CD4-positive, CD25-positive, alpha-beta regulatory T cell (primary cell): ENCODE measurements around the gene ISLR2. TPM values are rescaled to one million over a fixed set of nuclear protein-coding genes. Genes with fewer than 3 reads are reported as not detected.

Experiments
- ATAC-seq, 2 donors: fragments of 150-1000 bp; cut with Tn5 transposase; one replicate each; pipeline ENCODE4 v1.10.0; 2021; ENCODE audit warnings: low read depth in 2 of 2, moderate number of reproducible peaks in 2 of 2, moderate library complexity in 1 of 2
- DNase-seq, 3 donors: peaks; one replicate each; pipeline versions ENCODE4 v3.0.0 to v3.0.0-alpha.2; 2012 to 2022; ENCODE audit warnings: mixed read lengths in 1 of 3
- H3K27ac ChIP-seq: one replicate; pipeline ENCODE4 v1.7.0; 2013; ENCODE audit warnings: mild to moderate bottlenecking, low read length; ENCODE audit not compliant: insufficient read depth, poor library complexity, severe bottlenecking
- H3K27me3 ChIP-seq: one replicate; pipeline ENCODE4 v1.7.0; 2013; ENCODE audit warnings: low read length; ENCODE audit not compliant: control insufficient read depth, insufficient read depth
- H3K36me3 ChIP-seq: one replicate; pipeline ENCODE4 v1.7.0; 2013; ENCODE audit warnings: mild to moderate bottlenecking, low read length, moderate library complexity; ENCODE audit not compliant: control insufficient read depth, insufficient read depth
- H3K4me1 ChIP-seq: 2 replicates; pipeline ENCODE4 v1.7.0; 2013; ENCODE audit warnings: mild to moderate bottlenecking, low read length; ENCODE audit not compliant: insufficient read depth, control insufficient read depth, poor library complexity, severe bottlenecking
- H3K4me3 ChIP-seq: one replicate; pipeline ENCODE4 v1.7.0; 2013; ENCODE audit warnings: low read depth, mild to moderate bottlenecking, low read length, moderate library complexity
- H3K9me3 ChIP-seq, 2 experiments: 1 replicate in 1 of 2; 2 replicates in 1 of 2; pipeline ENCODE4 v1.7.0; 2013; ENCODE audit warnings: low read length in 2 of 2, mild to moderate bottlenecking in 1 of 2, moderate library complexity in 1 of 2; ENCODE audit not compliant: control insufficient read depth in 2 of 2
- H3K27ac Mint-ChIP-seq, 3 donors: one replicate each; pipeline ENCODE4 v1.8.0; 2020 to 2022; ENCODE audit warnings: mild to moderate bottlenecking in 3 of 3, mixed read lengths in 3 of 3, moderate library complexity in 2 of 3
- H3K27me3 Mint-ChIP-seq: one replicate; pipeline ENCODE4 v1.8.0; 2022; ENCODE audit warnings: mild to moderate bottlenecking, mixed read lengths
- H3K36me3 Mint-ChIP-seq: one replicate; pipeline ENCODE4 v1.8.0; 2020; ENCODE audit warnings: mixed read lengths
- H3K4me1 Mint-ChIP-seq, 4 donors: one replicate each; pipeline ENCODE4 v1.8.0; 2020 to 2022; ENCODE audit warnings: mixed read lengths in 4 of 4, mild to moderate bottlenecking in 1 of 4
- H3K4me3 Mint-ChIP-seq, 4 donors: one replicate each; pipeline ENCODE4 v1.8.0; 2020 to 2022; ENCODE audit warnings: mild to moderate bottlenecking in 4 of 4, mixed read lengths in 4 of 4, moderate library complexity in 3 of 4
- H3K9me3 Mint-ChIP-seq, 7 donors: one replicate each; pipeline ENCODE4 v1.8.0; 2020 to 2022; ENCODE audit warnings: mixed read lengths in 7 of 7, mild to moderate bottlenecking in 3 of 7, moderate library complexity in 2 of 7
- polyA plus RNA-seq, 4 donors: library from polyadenylated mRNA; unstranded; fragments of 300-500 nt; fragmentation: Illumina TruSeq; gene quantifications; one replicate each; pipeline ENCODE4 v1.2.3, GENCODE V29; 2021
- total RNA-seq: library from RNA; stranded (reverse); gene quantifications from one replicate; pipeline ENCODE4 v1.2.3, GENCODE V29; 2022

ISLR2 gene
- total and polyA plus RNA-seq, 5 donors from 2014 or later, result not detected

DNA sequence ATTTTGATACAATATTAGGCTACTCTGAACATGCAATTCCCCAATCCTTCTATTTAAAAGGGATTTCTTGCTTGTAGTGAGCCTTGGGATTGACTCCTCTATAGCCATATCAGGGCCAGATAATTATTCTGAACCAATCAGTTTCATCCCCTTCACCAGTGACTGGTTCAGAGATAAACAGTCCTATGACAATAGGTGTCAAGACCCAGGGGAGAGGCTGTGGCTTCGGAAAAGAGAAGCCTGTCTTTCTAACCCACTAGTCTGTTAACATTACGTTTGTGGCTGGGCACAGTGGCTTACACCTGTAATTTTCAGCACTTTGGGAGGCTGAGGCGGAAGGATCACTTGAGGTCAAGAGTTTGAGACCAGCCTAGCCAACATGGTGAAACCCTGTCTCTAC, 6.2 kb upstream of the ISLR2 start:
- Histone ChIP-seq H3K27ac (no peak overlapping the region), H3K4me1 (peaks cover 9% of the 10 kb centered on the region), H3K36me3 (no peaks in the 10 kb centered on the region), H3K9me3 (no peaks in the 10 kb centered on the region), H3K27me3 (peaks cover 9% of the 10 kb centered on the region), H3K4me3 (no peak overlapping the region)
- H3K27me3 Mint-ChIP-seq, result peaks cover 69% of the 10 kb centered on the region
- H3K4me3 Mint-ChIP-seq, result no peak overlapping the region
- H3K4me1 Mint-ChIP-seq, result peaks cover 0 to 12% (median 0%) of the 10 kb centered on the region in 4 donors
- DNase-seq (no peak), ATAC-seq (no peak)
- no peaks in the 10 kb centered on the region for H3K36me3 Mint-ChIP-seq
- no peak overlapping the region for H3K27ac Mint-ChIP-seq
- peaks cover 0 to 1% (median 0%) of the 10 kb centered on the region in 7 donors for H3K9me3 Mint-ChIP-seq

DNA sequence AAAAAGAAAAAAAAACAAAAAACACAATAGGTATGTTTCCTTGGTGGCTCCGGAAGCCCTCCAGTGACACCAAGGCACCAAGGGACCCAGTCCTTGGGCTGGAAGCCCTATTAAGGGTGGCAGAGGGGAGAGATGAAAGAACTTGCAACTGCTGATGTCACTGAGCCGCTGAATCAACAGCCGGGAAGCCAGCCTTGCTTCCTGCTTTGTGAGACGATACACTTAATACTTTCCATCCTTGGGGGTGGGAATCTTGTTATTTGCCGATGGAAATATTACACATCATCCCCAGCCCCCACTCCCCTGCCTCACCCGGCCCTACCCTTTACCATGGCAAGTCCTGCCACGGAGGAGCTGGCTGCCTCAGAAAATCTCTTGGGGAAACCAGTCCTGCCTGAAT, 5.6 kb upstream of the ISLR2 start:
- peaks cover 0 to 1% (median 0%) of the 10 kb centered on the region in 7 donors for H3K9me3 Mint-ChIP-seq

DNA sequence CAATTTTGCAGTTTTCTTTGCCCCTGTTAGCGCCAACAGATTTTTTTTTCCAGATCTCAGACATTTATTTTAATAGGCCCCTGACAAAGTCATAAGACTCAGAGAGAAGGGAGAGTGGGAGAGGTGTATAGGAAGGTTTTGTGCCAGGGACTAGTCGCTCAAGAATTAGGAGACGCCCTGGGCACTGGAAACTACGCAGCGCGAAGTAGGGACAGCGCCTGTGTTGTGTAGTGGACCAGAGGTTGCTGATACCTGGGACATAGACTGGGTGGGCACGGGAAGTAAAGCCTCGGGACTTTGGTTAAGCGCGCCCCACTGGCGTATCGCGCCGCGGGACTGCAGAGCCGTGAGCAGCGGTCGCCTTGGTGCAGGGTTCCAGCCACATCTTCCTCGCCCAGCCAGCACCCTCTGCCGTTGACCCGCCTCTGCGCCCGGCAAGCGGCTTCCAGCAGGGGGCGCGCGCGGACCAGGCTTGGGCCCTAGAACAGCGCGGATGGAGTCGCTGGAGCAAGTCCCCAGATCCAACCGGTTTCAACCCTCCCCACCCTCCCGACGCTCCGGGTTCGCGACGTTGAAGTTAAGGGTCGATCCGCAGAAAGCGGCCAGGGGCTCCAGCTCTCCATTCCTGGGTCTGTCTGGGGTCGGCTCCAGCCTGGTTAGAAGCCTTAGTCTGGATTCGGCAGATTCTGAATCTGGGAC, 3.0 kb upstream of the ISLR2 start:
- H3K36me3 ChIP-seq, result no peaks in the 10 kb centered on the region
- Mint-ChIP-seq H3K27ac (no peak overlapping the region), H3K9me3 (peaks cover 0 to 3% (median 0%) of the 10 kb centered on the region in 7 donors), H3K4me3 (peak overlapping the region in 3 of 4 donors; percentile 21 to 59 (median 36)), H3K4me1 (peaks cover 0 to 29% (median 8%) of the 10 kb centered on the region in 4 donors), H3K27me3 (peaks cover 88% of the 10 kb centered on the region), H3K36me3 (no peaks in the 10 kb centered on the region)
- H3K4me3 ChIP-seq, result no peak overlapping the region
- ATAC-seq (peak; percentile 78), DNase-seq (peak; percentile 61 to 80 (median 73))
- H3K4me1 ChIP-seq, result peaks cover 9% of the 10 kb centered on the region
- no peak overlapping the region for H3K27ac ChIP-seq
- peaks cover 17% of the 10 kb centered on the region for H3K27me3 ChIP-seq
- no peaks in the 10 kb centered on the region for H3K9me3 ChIP-seq

More for the DNA sequence above, 5.6 kb upstream of the ISLR2 start:
- peaks cover 0 to 16% (median 0%) of the 10 kb centered on the region in 4 donors for H3K4me1 Mint-ChIP-seq
- peaks cover 9% of the 10 kb centered on the region for H3K27me3 ChIP-seq
- peaks cover 75% of the 10 kb centered on the region for H3K27me3 Mint-ChIP-seq
- no peak overlapping the region for H3K27ac ChIP-seq
- no peaks in the 10 kb centered on the region for H3K36me3 ChIP-seq
- no peak overlapping the region for H3K4me3 Mint-ChIP-seq
- ATAC-seq, result no peak
- no peak overlapping the region for H3K4me3 ChIP-seq
- H3K27ac Mint-ChIP-seq, result no peak overlapping the region
- no peak for DNase-seq
- no peaks in the 10 kb centered on the region for H3K36me3 Mint-ChIP-seq
- peaks cover 9% of the 10 kb centered on the region for H3K4me1 ChIP-seq
- no peaks in the 10 kb centered on the region for H3K9me3 ChIP-seq

DNA sequence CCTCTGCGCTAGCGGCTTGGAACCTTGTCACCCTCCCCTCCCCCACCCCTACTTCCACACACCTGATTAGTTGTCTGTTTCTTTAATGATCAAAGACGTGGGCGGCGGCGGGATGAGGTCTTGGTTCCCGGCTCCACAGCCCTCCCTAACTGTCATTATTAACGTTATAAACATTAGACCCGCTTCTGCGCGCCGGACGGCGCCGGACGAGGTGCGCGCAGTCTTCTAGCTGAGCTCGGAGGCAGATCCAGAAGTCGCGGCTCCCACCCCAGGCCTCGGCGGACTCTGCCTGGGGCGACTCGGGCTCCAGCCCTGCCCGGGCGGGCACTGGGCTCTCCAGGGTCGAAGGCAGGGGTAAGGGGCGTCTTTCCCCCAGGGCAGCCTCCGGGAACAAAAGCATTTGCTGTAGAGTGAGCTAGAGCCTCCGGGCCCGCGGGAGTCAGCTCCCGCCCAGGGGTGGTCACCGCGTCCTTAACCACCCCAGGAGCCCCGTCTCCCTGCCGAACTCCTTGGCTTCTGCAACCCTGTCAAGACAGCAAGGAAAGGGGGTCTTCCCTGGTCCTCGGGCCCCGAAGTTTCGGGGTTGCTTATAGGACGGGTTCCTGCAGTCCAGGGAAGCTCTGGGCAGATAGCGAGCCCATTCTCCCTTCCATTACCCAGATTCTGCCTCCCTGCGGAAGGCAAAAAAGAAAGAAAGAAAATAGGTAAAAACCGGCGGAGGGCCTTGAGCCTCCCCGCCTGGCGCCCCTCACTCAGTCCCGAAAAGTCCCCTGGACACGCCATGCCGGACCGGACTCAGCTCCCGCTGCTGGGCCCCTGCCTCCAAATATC, 2.2 kb upstream of the ISLR2 start:
- peaks cover 0 to 3% (median 0%) of the 10 kb centered on the region in 7 donors for H3K9me3 Mint-ChIP-seq
- H3K4me3 ChIP-seq, result no peak overlapping the region
- no peak overlapping the region for H3K27ac Mint-ChIP-seq
- no peaks in the 10 kb centered on the region for H3K36me3 ChIP-seq
- no peaks in the 10 kb centered on the region for H3K36me3 Mint-ChIP-seq
- no peak for DNase-seq
- ATAC-seq, result peak in 1 of 2 donors; percentile 16
- H3K9me3 ChIP-seq, result no peaks in the 10 kb centered on the region
- peaks cover 88% of the 10 kb centered on the region for H3K27me3 Mint-ChIP-seq
- peaks cover 17% of the 10 kb centered on the region for H3K27me3 ChIP-seq
- H3K4me1 ChIP-seq, result peaks cover 9% of the 10 kb centered on the region
- peaks cover 0 to 32% (median 8%) of the 10 kb centered on the region in 4 donors for H3K4me1 Mint-ChIP-seq
- H3K27ac ChIP-seq, result no peak overlapping the region
- H3K4me3 Mint-ChIP-seq, result peak overlapping the region in 2 of 4 donors; percentile 36 to 59

DNA sequence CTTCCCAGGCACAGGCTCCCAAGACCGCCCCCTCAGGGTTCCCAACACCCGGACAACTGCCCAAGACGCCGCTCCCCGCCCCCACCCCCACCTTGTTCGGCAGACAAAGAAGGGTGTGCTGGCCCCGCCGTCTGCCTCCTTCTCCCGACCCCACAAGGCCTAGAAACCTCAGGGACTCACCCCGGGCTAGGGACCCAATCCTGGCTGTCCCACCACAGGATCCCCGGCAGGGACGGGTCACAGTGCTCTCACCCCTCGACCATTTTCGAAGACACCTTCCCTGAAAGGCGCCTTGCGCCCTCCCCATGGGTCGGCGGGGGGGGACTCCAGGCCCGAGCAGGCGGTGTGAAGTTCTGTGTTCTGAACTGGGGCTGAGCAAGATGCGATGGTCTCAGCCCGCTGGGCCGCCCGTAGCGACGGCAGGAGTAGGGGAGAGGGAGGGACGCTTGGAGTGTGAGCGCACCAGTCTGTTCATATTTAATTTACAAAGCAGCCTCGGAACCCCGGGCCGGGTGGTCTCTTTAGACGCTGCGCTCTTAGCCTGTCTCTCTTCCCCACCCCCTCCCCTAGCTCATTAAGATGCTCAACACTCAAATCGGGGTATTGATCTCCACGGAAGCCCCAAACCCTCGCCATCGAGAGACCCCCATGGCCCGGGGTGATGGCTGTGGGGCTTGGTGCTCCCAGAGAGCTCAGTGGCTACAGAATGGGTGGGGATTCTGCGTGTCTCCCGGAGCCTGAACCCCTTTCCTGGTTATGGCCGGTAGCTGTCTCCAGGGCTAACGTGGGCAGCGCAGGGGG, 1.4 kb upstream of the ISLR2 start:
- H3K4me1 Mint-ChIP-seq, result peaks cover 0 to 32% (median 8%) of the 10 kb centered on the region in 4 donors
- H3K36me3 ChIP-seq, result no peaks in the 10 kb centered on the region
- no peak overlapping the region for H3K4me3 ChIP-seq
- DNase-seq (no peak), ATAC-seq (no peak)
- peaks cover 0 to 3% (median 0%) of the 10 kb centered on the region in 7 donors for H3K9me3 Mint-ChIP-seq
- H3K4me1 ChIP-seq, result peaks cover 9% of the 10 kb centered on the region
- no peaks in the 10 kb centered on the region for H3K9me3 ChIP-seq
- H3K4me3 Mint-ChIP-seq, result peak overlapping the region in 2 of 4 donors; percentile 54 to 60
- no peak overlapping the region for H3K27ac ChIP-seq
- H3K27me3 Mint-ChIP-seq, result peaks cover 82% of the 10 kb centered on the region
- peak overlapping the region in 1 of 3 donors; percentile 69 for H3K27ac Mint-ChIP-seq
- H3K27me3 ChIP-seq, result peaks cover 15% of the 10 kb centered on the region
- H3K36me3 Mint-ChIP-seq, result no peaks in the 10 kb centered on the region

DNA sequence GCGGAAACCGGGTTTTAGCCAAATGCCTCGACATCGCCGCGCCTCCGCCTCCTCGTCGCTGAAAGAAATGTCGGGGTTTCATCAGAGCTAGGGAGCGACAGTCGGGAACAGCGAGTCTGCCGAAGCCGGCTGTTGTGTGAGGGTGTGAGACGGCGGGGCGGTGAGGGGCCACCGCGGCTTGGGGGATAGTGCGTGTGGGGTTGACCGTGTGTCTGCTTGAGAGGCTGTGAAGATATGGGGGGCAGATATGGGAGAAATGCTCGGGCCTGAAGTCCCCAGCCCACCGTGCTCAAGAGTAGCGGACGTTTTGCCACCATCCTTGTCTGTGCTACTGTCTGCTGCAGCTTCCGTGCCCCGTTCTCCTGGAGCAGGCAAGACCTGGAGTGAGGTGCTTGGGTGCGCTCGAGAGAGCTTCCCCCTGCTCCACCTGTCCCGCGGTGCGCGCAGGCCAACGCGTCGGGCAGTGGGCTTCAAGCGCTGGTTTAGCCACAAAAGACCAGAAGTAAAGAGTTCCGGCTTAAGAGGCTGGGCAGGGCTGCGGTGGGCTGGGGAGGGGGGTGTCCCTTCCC, 716 bp upstream of the ISLR2 start:
- H3K4me3 Mint-ChIP-seq, result peak overlapping the region in 2 of 4 donors; percentile 32 to 43
- no peaks in the 10 kb centered on the region for H3K36me3 Mint-ChIP-seq
- H3K9me3 ChIP-seq, result no peaks in the 10 kb centered on the region
- DNase-seq, result no peak
- peaks cover 11% of the 10 kb centered on the region for H3K4me1 ChIP-seq
- no peak overlapping the region for H3K27ac Mint-ChIP-seq
- H3K9me3 Mint-ChIP-seq, result peaks cover 0 to 3% (median 0%) of the 10 kb centered on the region in 7 donors
- peaks cover 15% of the 10 kb centered on the region for H3K27me3 ChIP-seq
- no peak overlapping the region for H3K4me3 ChIP-seq
- H3K27me3 Mint-ChIP-seq, result peaks cover 81% of the 10 kb centered on the region
- ATAC-seq, result no peak
- H3K36me3 ChIP-seq, result no peaks in the 10 kb centered on the region
- peaks cover 0 to 36% (median 10%) of the 10 kb centered on the region in 4 donors for H3K4me1 Mint-ChIP-seq
- no peak overlapping the region for H3K27ac ChIP-seq
